Vagina (tissue), 2 donors: ENCODE results near the gene GRIP2. TPM values are rescaled to one million over a fixed set of nuclear protein-coding genes. Genes with fewer than 3 reads are reported as not detected.

ENCODE experiments used
- DNase-seq, 2 donors: peaks; one replicate each; pipeline ENCODE4 v3.0.0-alpha.2; 2017; ENCODE audit errors: extremely low spot score in 2 of 2
- H3K27ac ChIP-seq: fragments of 200-600 bp; sonication (generic); one replicate; pipeline ENCODE4 v1.5.1; 2019
- H3K27me3 ChIP-seq: fragments of 200-600 bp; sonication (generic); one replicate; pipeline ENCODE4 v1.5.1; 2019
- H3K36me3 ChIP-seq, 2 donors: fragments of 200-600 bp; sonication (generic); one replicate each; pipeline ENCODE4 v1.5.1; 2017 to 2019
- H3K4me1 ChIP-seq: fragments of 200-600 bp; sonication (generic); one replicate; pipeline ENCODE4 v1.5.1; 2019
- H3K4me3 ChIP-seq, 2 donors: fragments of 200-600 bp; sonication (generic); 1 replicate in 1 of 2; 2 replicates in 1 of 2; pipeline ENCODE4 v1.5.1; 2016 to 2019
- H3K9me3 ChIP-seq: fragments of 200-600 bp; sonication (generic); one replicate; pipeline ENCODE4 v1.5.1; 2019
- POLR2A ChIP-seq, 2 donors: fragments of 450-650 bp; IDR thresholded peaks; one replicate each; pipeline ENCODE4 v1.6.1; 2017; ENCODE audit warnings: antibody characterized with exemption in 2 of 2, mild to moderate bottlenecking in 2 of 2, moderate library complexity in 2 of 2
- POLR2AphosphoS5 ChIP-seq, 2 donors: sonication (generic); formaldehyde crosslinking; IDR thresholded peaks; one replicate each; pipeline ENCODE4 v1.9.0; 2017; ENCODE audit warnings: antibody characterized with exemption in 2 of 2, mild to moderate bottlenecking in 2 of 2, low read depth in 1 of 2; ENCODE audit not compliant: insufficient read depth in 1 of 2
- intact Hi-C: fragments of 100-400 bp; cut with DNase I; formaldehyde crosslinking; loops from one replicate; pipeline ENCODE4 v1.15.1; 2023
- total RNA-seq: library from RNA; depleted of rRNA; stranded (reverse); fragments of >200 nt; gene quantifications from one replicate; pipeline ENCODE4 v1.2.3, GENCODE V29; 2016
- TF ChIP-seq, protein P1 (sequence below), 3 experiments: fragments of 450-650 bp in 2 of 3; fragments of 200-600 bp in 1 of 3; sonication (generic) in 1 of 3; IDR thresholded peaks; one replicate each; pipeline ENCODE4 v1.5.1; 2017 to 2019; ENCODE audit warnings: antibody characterized with exemption in 3 of 3, mild to moderate bottlenecking in 2 of 3, moderate library complexity in 2 of 3

GRIP2 gene
- total RNA-seq, 1 donor from 2014 or later = 0.98 TPM

- Histone ChIP-seq H3K4me3 (no peak overlapping the region), H3K27ac (no peak overlapping the region), H3K9me3 (no peaks in the 10 kb centered on the region), H3K36me3 (no peaks in the 10 kb centered on the region), H3K27me3 (no peaks in the 10 kb centered on the region), H3K4me1 (peaks cover 15% of the 10 kb centered on the region)
- intact Hi-C loops = no loop called here
- DNase-seq = no peak
- TF ChIP-seq POLR2A (IDR thresholded peaks at IDR 0.05) (no peak), POLR2AphosphoS5 (IDR thresholded peaks at IDR 0.05; ENCODE audit: insufficient read depth in 1 of 2, low read depth in 1 of 2) (no peak)
- TF ChIP-seq, protein P1, sequence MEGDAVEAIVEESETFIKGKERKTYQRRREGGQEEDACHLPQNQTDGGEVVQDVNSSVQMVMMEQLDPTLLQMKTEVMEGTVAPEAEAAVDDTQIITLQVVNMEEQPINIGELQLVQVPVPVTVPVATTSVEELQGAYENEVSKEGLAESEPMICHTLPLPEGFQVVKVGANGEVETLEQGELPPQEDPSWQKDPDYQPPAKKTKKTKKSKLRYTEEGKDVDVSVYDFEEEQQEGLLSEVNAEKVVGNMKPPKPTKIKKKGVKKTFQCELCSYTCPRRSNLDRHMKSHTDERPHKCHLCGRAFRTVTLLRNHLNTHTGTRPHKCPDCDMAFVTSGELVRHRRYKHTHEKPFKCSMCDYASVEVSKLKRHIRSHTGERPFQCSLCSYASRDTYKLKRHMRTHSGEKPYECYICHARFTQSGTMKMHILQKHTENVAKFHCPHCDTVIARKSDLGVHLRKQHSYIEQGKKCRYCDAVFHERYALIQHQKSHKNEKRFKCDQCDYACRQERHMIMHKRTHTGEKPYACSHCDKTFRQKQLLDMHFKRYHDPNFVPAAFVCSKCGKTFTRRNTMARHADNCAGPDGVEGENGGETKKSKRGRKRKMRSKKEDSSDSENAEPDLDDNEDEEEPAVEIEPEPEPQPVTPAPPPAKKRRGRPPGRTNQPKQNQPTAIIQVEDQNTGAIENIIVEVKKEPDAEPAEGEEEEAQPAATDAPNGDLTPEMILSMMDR (IDR thresholded peaks at IDR 0.05) = no peak
These were observed 20.0 kb downstream of the GRIP2 start for GRCh38 chr3:14520149-14520548.

DNA sequence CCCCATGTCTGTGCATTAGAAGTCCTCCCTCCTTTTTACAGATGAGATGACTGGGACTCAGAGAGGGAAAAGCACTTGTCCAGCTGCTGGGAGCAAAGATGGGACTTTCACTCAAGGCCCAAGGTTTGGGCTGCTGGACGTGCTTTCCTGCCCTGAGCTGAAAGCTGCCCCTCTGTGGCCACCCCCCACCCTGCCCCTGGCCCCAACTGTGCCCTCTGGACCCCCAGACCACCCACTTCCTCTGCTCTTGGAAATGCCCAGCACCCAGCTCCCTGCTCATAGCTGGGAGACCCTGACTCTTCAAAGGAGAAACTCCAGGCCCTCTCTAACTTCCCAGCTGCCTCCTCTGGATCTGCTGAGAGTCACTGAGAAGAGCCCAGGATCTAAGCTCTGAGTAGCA is 20.7 kb downstream of the GRIP2 start:
- TF ChIP-seq POLR2AphosphoS5 (IDR thresholded peaks at IDR 0.05; ENCODE audit: insufficient read depth in 1 of 2, low read depth in 1 of 2) = no peak
- TF ChIP-seq, protein P1 (IDR thresholded peaks at IDR 0.05) = no peak
- TF ChIP-seq POLR2A (IDR thresholded peaks at IDR 0.05) = no peak
- intact Hi-C loops = no loop called here
- no peaks in the 10 kb centered on the region for H3K27me3 ChIP-seq
- H3K36me3 ChIP-seq = no peaks in the 10 kb centered on the region
- H3K4me3 ChIP-seq = no peak overlapping the region
- H3K9me3 ChIP-seq = no peaks in the 10 kb centered on the region
- H3K27ac ChIP-seq = no peak overlapping the region
- H3K4me1 ChIP-seq = peaks cover 8% of the 10 kb centered on the region
- no peak for DNase-seq

GRCh38 chr3:14518893-14519292 is 21.2 kb downstream of the GRIP2 start:
- H3K36me3 ChIP-seq = no peaks in the 10 kb centered on the region
- H3K27ac ChIP-seq = no peak overlapping the region
- intact Hi-C loops = no loop called here
- TF ChIP-seq, protein P1 (IDR thresholded peaks at IDR 0.05) = no peak
- TF ChIP-seq POLR2A (IDR thresholded peaks at IDR 0.05) = no peak
- TF ChIP-seq POLR2AphosphoS5 (IDR thresholded peaks at IDR 0.05; ENCODE audit: insufficient read depth in 1 of 2, low read depth in 1 of 2) = no peak
- no peaks in the 10 kb centered on the region for H3K27me3 ChIP-seq
- no peak for DNase-seq
- H3K4me1 ChIP-seq = peaks cover 2% of the 10 kb centered on the region
- H3K4me3 ChIP-seq = no peak overlapping the region
- H3K9me3 ChIP-seq = no peaks in the 10 kb centered on the region

- H3K9me3 ChIP-seq = no peaks in the 10 kb centered on the region
- intact Hi-C loops = no loop called here
- no peaks in the 10 kb centered on the region for H3K36me3 ChIP-seq
- TF ChIP-seq, protein P1 (IDR thresholded peaks at IDR 0.05) = no peak
- TF ChIP-seq POLR2A (IDR thresholded peaks at IDR 0.05) (no peak), POLR2AphosphoS5 (IDR thresholded peaks at IDR 0.05; ENCODE audit: insufficient read depth in 1 of 2, low read depth in 1 of 2) (no peak)
- no peak overlapping the region for H3K4me3 ChIP-seq
- no peak for DNase-seq
- H3K27ac ChIP-seq = no peak overlapping the region
- H3K4me1 ChIP-seq = no peaks in the 10 kb centered on the region
- H3K27me3 ChIP-seq = no peaks in the 10 kb centered on the region
These were observed 21.7 kb downstream of the GRIP2 start for GRCh38 chr3:14518432-14518802.

DNA sequence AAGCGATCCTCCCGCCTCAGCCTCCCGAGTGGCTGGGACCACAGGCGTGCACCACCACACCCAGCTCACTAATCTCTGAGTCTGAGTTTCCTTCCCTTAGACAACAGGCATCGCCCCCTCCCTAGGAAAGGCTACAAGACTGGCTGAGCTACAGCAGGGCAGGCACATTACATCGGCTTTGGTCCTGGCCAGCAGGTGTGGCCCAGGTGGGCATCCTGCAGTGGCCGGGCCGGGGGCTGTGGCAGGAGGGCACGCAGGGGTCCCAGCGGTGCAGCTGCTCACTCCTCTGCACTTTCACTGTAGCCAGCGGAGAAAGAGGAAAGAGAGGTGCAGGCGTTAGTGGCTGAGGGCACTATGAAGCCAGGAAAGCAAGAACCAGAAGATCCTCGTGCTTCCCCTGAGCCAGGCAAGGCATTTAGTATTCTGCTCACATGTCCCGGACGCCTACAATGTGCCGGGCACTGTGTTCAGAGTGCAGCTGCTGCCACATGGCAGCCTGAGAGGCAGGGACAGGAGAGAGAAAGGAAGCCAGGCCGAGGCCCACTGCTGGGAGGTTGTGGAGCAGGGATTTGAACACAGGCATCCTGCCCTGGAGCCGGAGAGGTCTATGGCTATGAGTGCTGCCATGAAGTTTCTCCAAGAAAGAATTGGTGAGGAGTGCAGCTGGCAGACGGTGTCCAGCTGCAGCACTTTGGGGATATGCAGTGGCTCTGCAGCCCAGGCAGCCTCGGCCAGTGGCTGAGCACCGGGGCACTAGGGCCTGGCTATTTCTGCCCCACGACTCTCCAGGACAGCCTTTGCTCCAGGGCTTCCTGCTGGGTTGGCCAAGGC is 22.3 kb downstream of the GRIP2 start:
- H3K27ac ChIP-seq = no peak overlapping the region
- H3K27me3 ChIP-seq = no peaks in the 10 kb centered on the region
- intact Hi-C loops = no loop called here
- no peak for TF ChIP-seq POLR2A (IDR thresholded peaks at IDR 0.05)
- TF ChIP-seq, protein P1 (IDR thresholded peaks at IDR 0.05) = no peak
- TF ChIP-seq POLR2AphosphoS5 (IDR thresholded peaks at IDR 0.05; ENCODE audit: insufficient read depth in 1 of 2, low read depth in 1 of 2) = no peak
- H3K4me1 ChIP-seq = no peaks in the 10 kb centered on the region
- H3K4me3 ChIP-seq = no peak overlapping the region
- H3K36me3 ChIP-seq = no peaks in the 10 kb centered on the region
- DNase-seq = no peak
- no peaks in the 10 kb centered on the region for H3K9me3 ChIP-seq
